GM12872 (cell line): ENCODE data around the gene GP1BB.

Source experiments
- TF ChIP-seq, protein P1 (sequence below): IDR thresholded peaks from 3 replicates; pipeline ENCODE4 v1.5.1; 2011; ENCODE audit warnings: low read depth, mild to moderate bottlenecking, low read length, moderate library complexity; ENCODE audit not compliant: insufficient read depth

GP1BB gene

DNA sequence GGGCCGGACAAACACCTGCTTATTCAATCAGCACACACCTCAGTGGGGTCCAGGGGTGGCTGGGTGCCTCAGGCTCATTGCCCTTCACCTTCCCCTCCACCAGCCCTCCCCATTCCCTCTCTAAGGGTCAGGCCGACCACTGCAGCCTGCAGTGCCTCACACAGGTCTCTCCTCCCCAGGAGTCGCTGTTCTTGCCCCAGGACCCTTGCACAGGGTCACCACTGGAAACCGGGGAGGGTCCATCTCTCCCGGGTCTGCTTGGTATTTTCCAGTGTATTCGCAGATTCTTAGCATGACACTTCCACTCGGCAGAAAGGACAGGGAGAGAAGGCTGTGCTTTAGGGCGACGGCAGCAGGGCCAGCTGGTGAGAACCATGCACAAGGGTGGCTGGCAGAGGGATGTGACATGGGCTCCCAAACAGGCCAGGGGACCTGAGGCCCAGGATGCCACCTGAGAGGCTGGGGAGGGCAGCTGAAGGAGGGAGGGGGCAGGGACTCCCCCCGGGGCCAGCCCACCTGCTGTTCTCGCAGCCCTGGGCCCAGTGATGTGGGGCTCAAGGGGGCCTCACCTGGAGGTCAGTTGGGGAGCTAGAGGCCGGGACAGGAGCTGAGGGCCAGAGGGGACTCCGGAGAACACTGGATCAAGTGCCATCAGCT is 21.1 kb downstream of the GP1BB start:
- TF ChIP-seq, protein P1, sequence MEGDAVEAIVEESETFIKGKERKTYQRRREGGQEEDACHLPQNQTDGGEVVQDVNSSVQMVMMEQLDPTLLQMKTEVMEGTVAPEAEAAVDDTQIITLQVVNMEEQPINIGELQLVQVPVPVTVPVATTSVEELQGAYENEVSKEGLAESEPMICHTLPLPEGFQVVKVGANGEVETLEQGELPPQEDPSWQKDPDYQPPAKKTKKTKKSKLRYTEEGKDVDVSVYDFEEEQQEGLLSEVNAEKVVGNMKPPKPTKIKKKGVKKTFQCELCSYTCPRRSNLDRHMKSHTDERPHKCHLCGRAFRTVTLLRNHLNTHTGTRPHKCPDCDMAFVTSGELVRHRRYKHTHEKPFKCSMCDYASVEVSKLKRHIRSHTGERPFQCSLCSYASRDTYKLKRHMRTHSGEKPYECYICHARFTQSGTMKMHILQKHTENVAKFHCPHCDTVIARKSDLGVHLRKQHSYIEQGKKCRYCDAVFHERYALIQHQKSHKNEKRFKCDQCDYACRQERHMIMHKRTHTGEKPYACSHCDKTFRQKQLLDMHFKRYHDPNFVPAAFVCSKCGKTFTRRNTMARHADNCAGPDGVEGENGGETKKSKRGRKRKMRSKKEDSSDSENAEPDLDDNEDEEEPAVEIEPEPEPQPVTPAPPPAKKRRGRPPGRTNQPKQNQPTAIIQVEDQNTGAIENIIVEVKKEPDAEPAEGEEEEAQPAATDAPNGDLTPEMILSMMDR = no peak

DNA sequence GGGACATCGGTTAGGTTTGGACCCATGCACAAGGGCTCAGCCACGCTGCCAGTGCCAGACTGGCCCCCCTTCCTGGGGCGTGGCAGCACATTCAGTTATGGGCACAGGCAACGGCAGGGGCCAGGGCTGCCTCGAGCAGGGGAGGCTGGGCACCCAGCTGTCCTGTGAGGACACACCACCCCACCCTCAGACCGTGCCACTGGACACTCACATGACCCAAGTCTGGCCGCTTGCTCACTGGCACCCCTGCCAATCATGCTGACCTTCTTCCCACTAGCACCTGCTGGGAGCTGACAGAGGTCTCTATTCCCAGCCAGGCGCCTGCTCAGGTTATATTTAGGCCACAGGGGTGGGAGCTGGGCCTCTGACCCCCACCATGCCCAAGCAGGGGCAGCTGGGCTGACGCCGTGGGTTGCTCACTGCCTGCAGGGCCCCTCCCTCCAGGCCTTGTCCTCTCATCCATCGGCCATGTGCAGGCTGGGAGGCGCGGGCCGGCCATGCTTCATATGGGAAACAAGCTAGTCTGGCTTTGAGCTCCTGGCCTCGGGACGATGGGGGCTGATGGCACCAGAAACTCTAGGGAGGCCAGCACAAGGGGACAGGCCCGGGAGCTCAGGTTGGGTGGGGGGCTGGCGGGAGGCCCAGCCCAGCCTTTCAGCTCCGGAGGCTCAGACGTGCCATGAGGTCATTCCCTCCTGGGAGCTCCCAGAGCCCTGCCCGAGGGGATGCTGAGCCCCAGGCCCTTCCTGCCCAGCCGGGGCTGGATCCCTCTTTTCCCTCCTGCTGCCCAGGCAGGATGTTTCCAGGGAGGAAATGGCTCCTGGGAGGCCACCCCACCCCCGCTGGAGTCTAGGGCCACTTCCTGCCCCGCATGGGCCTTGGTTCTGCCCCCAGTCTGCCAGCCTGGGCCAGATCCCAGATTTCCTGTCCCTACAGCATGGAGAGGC is 22.1 kb downstream of the GP1BB start:
- TF ChIP-seq, protein P1 = no peak

DNA sequence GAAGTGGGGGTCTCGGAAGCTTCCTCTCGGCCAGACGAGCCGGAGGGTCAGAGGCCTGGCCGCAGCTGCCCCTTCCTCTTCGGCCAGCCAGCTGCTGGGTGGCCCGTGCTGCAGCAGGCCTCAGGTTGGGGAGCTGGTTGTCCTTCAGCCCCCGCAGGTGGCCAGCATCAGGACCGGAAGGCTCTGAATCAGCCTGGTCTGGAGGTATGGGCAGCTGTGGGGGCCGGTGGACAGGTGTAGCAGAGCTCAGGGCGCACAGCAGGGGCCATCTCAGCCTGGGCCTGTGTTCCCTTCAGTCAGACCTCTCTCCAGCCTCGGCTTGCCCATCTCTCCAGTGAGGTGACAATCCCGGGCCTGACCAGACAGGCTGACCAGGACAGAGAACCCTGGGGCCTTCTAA is 23.4 kb downstream of the GP1BB start:
- TF ChIP-seq, protein P1 = no peak

DNA sequence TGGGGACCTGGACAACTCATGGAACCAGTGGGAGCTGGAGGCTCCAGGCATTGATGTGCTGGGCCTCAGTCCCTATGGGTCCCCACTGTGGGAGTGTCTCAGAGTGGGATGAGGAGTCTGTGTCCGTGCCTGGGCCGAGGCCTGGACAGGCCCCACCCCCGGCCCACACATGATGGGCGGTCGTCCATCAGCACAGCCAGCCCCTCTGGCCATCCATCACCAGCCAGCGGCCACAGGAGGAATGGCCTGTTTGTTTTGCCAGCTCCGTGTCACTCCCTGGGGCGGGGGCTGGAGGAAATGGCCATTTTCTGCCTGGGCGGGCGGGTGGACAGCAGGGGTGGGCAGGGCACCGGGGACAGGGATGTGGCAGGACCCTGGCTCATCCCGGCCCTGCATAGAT is 24.2 kb downstream of the GP1BB start:
- TF ChIP-seq, protein P1 = no peak

DNA sequence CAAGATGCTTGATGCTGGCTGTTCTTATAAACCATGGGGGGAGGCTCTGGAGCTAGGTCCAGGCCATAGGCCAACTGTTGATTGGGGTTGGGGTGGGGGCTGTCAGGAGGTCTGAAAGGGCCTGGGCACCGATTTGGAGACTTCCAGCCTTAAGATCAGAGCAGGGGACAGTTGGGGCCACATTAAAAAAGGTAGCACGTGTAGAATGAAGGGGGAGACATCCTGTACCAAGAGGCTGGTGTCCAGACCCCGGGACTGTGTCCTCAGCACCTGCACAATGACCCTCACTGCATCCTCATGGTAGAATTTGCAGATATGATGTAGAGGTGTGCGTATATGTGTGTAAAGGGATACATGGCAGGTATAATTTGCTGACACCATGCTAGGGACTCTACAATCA is 24.8 kb downstream of the GP1BB start:
- TF ChIP-seq, protein P1 = no peak

DNA sequence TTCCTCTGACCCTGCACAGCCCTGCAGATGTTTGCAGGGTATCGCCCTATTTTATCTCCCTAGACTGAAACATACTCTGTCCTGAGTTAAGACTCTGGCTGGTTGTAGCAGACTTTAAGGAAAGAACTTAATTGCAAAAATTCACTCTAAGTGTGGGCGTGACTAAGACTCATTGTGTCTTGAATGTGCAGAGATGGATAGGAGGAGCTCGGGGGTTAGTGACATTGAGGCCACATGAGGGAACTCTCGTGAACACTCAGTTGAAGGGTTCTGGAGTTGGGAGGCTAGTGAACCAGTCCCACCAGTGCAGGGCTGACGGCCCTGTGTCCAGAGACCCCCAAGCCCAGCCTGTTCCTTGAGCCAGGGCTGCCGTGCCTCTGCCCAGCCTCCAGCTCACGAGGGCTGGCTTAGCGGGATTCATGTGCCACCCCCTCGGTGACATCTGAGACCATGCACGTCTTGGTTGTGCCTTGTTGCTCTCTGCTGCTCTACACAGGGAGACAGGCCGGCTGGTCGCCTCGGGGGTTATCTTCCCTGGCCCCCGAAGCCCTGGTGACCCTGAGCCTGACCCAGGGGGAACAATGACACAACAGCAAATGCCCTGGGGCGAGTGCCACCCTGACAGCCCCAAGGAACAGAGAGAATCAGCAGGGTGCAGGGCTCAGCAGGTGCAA is 25.8 kb downstream of the GP1BB start:
- TF ChIP-seq, protein P1 = no peak

DNA sequence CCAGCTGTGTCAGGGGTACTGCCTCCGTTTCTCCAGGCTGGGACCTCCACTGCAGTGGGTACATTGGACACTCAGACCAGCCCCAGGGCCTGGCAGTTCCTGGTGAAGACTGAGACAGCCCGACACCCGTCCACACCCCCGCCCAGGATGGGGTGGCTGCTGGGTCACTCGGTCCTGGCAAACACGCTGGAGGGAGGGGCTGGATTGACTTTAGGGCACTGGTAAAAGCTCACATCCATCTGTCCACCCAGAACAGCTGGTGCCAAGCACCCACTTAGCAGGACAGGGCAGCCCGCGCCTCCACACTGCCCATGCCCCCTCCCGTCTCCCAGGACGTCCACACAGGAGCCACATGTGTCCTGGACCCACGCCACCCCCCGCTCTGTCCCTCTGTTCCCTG is 26.5 kb downstream of the GP1BB start:
- TF ChIP-seq, protein P1 = no peak
